ENCODE measurements around the gene COL5A1. TPM values are rescaled to one million over a fixed set of nuclear protein-coding genes. Genes with fewer than 3 reads are reported as not detected.
A peak's percentile ranks its signal among the peaks of the same experiment; 100 is the strongest.
"Not testable (repeated sequence)": the region's sequence is repeated elsewhere in the genome, so short reads cannot be mapped to it uniquely, and the experiment has no call there.

Gene COL5A1
- total RNA-seq, 1 experiment from 2014 or later = 9.5 TPM

DNA sequence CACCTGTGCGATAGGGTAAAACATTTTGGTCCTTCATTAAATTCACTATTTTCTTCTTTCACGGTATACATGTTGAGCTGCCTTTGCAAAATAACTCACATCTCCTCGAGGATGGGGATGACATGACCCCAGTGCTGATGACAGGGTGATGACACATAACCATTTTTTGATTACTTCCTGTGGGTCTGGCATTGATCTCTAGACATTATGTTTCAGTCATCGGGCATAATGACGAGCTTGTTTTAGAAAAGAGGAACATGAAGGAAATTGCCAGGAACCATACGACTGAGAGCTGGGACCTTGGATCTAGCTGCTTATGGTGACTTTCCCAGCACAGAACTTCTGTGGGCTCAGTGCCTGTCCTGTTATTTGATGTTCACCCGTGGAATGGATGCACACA, 25.2 kb downstream of the COL5A1 start:
- no peak overlapping the region for H3K27ac ChIP-seq (ENCODE audit: insufficient read length, low read depth, low read length)
- no peak overlapping the region for H3K23ac ChIP-seq (ENCODE audit: insufficient read length, low read depth, low read length)
- no peak overlapping the region for H2BK5ac ChIP-seq (ENCODE audit: insufficient read length, low read length)
- Mint-ChIP-seq H3K36me3 (ENCODE audit: insufficient read depth in 1 of 3, low read depth in 3 of 3) (peaks cover 0 to 4% (median 0%) of the 10 kb centered on the region in 3 experiments; a peak in 1 of 7 replicates), H3K4me3 (no peak overlapping the region), H3K27me3 (ENCODE audit: low read depth) (no peaks in the 10 kb centered on the region; the same call in none of the 2 replicates), H3K9me3 (peaks cover 0 to under 1% of the 10 kb centered on the region in 2 experiments; a peak in 1 of 5 replicates), H3K27ac (peak overlapping the region in 1 of 3 experiments; percentile 33; a peak in 1 of 7 replicates), H3K4me1 (peaks cover 0 to 6% of the 10 kb centered on the region in 2 experiments; a peak in 2 of 4 replicates)
- no peak overlapping the region for H4K91ac ChIP-seq (ENCODE audit: insufficient read length, low read depth, low read length)
- no peaks in the 10 kb centered on the region for H3K79me2 ChIP-seq (ENCODE audit: insufficient read depth, low read length)
- no peak overlapping the region for H2BK12ac ChIP-seq (ENCODE audit: insufficient read length, low read depth, low read length)
- no peak overlapping the region for H4K5ac ChIP-seq (ENCODE audit: insufficient read length, low read depth, low read length)
- H3K4ac ChIP-seq (ENCODE audit: low read depth, low read length) = no peak overlapping the region
- H3T11ph ChIP-seq (ENCODE audit: low read length) = no peak overlapping the region
- no peak overlapping the region for H2BK15ac ChIP-seq (ENCODE audit: low read depth, low read length)
- no peak overlapping the region for H2AK5ac ChIP-seq (ENCODE audit: insufficient read length, low read length)
- H3K9ac ChIP-seq (ENCODE audit: extremely low read depth, insufficient read length, low read length) = no peak overlapping the region
- H3K9me3 ChIP-seq (ENCODE audit: control insufficient read depth, low read depth, low read length) = no peaks in the 10 kb centered on the region
- no peak overlapping the region for H3K14ac ChIP-seq (ENCODE audit: insufficient read depth, low read length)
- no CpG with 5 or more reads among the region's 7 CpGs for WGBS (ENCODE audit: extremely low coverage, insufficient read length, low lambda C conversion rate)
- H4K8ac ChIP-seq (replicated peaks; ENCODE audit: insufficient read length, low read depth, low read length) = no peak overlapping the region
- no peaks in the 10 kb centered on the region for H3K79me1 ChIP-seq (ENCODE audit: insufficient read depth, low read depth, low read length, poor library complexity, severe bottlenecking)
- H3K27me3 ChIP-seq (ENCODE audit: insufficient read depth, low read length) = no peaks in the 10 kb centered on the region
- H3K23me2 ChIP-seq (ENCODE audit: insufficient read length, low read depth, low read length, poor library complexity, severe bottlenecking) = no peaks in the 10 kb centered on the region
- no peak overlapping the region for H3K56ac ChIP-seq (ENCODE audit: insufficient read length, low read depth, low read length)
- H4K20me1 ChIP-seq (ENCODE audit: control insufficient read depth, insufficient read depth, insufficient read length) = no peaks in the 10 kb centered on the region
- no peak overlapping the region for H2BK20ac ChIP-seq (ENCODE audit: low read depth, low read length, poor library complexity, severe bottlenecking)
- H3K18ac ChIP-seq (ENCODE audit: insufficient read length, low read depth, low read length) = no peak overlapping the region
- TF ChIP-seq, protein P1, sequence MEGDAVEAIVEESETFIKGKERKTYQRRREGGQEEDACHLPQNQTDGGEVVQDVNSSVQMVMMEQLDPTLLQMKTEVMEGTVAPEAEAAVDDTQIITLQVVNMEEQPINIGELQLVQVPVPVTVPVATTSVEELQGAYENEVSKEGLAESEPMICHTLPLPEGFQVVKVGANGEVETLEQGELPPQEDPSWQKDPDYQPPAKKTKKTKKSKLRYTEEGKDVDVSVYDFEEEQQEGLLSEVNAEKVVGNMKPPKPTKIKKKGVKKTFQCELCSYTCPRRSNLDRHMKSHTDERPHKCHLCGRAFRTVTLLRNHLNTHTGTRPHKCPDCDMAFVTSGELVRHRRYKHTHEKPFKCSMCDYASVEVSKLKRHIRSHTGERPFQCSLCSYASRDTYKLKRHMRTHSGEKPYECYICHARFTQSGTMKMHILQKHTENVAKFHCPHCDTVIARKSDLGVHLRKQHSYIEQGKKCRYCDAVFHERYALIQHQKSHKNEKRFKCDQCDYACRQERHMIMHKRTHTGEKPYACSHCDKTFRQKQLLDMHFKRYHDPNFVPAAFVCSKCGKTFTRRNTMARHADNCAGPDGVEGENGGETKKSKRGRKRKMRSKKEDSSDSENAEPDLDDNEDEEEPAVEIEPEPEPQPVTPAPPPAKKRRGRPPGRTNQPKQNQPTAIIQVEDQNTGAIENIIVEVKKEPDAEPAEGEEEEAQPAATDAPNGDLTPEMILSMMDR (conservative IDR thresholded peaks at IDR 0.05) = no peak
- no peak for DNase-seq
- no peak overlapping the region for H2BK120ac ChIP-seq (ENCODE audit: low read depth, low read length, poor library complexity, severe bottlenecking)
- H3K4me2 ChIP-seq (ENCODE audit: insufficient read depth, insufficient read length, low read length) = no peak overlapping the region
- H3K4me1 ChIP-seq (ENCODE audit: insufficient read depth, low read length) = no peaks in the 10 kb centered on the region
- no peak overlapping the region for H2AFZ ChIP-seq (ENCODE audit: low read length)

DNA sequence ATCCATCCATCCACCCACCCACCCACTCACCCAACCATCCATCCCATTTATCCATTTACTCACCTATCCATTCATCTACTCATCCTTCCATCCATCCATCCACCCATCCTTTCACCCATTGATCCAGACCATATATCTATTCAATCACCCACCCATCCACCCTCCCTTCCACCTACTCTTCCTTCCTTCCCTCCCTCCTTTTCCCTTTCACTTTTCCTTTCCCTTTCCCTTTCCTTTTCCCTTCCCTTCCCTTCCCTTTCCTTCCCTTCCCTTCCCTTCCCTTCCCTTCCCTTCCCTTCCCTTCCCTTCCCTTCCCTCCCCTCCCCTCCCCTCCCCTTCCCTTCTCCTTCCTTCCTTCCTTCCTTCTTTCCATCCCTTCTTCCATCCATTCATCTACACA, 27.4 kb downstream of the COL5A1 start:
- not testable (repeated sequence) for H3K23ac ChIP-seq (ENCODE audit: insufficient read length, low read depth, low read length); H4K20me1 ChIP-seq (ENCODE audit: control insufficient read depth, insufficient read depth, insufficient read length); H3K36me3 Mint-ChIP-seq (ENCODE audit: insufficient read depth in 1 of 3, low read depth in 3 of 3); H2AFZ ChIP-seq (ENCODE audit: low read length); H3K9ac ChIP-seq (ENCODE audit: extremely low read depth, insufficient read length, low read length); H3K79me2 ChIP-seq (ENCODE audit: insufficient read depth, low read length); H3K56ac ChIP-seq (ENCODE audit: insufficient read length, low read depth, low read length); H3K27ac ChIP-seq (ENCODE audit: insufficient read length, low read depth, low read length); H3K9me3 Mint-ChIP-seq; H3K79me1 ChIP-seq (ENCODE audit: insufficient read depth, low read depth, low read length, poor library complexity, severe bottlenecking); H2BK120ac ChIP-seq (ENCODE audit: low read depth, low read length, poor library complexity, severe bottlenecking); H3K4me3 Mint-ChIP-seq; H2BK15ac ChIP-seq (ENCODE audit: low read depth, low read length); H2AK5ac ChIP-seq (ENCODE audit: insufficient read length, low read length); DNase-seq; H2BK20ac ChIP-seq (ENCODE audit: low read depth, low read length, poor library complexity, severe bottlenecking); H3K4ac ChIP-seq (ENCODE audit: low read depth, low read length); H3K27me3 ChIP-seq (ENCODE audit: insufficient read depth, low read length); H3T11ph ChIP-seq (ENCODE audit: low read length); H3K14ac ChIP-seq (ENCODE audit: insufficient read depth, low read length); H3K4me1 ChIP-seq (ENCODE audit: insufficient read depth, low read length); H4K91ac ChIP-seq (ENCODE audit: insufficient read length, low read depth, low read length); H3K4me1 Mint-ChIP-seq; H3K23me2 ChIP-seq (ENCODE audit: insufficient read length, low read depth, low read length, poor library complexity, severe bottlenecking); H2BK5ac ChIP-seq (ENCODE audit: insufficient read length, low read length); H3K18ac ChIP-seq (ENCODE audit: insufficient read length, low read depth, low read length); H4K5ac ChIP-seq (ENCODE audit: insufficient read length, low read depth, low read length); H3K9me3 ChIP-seq (ENCODE audit: control insufficient read depth, low read depth, low read length); H2BK12ac ChIP-seq (ENCODE audit: insufficient read length, low read depth, low read length); H4K8ac ChIP-seq (replicated peaks; ENCODE audit: insufficient read length, low read depth, low read length); H3K27ac Mint-ChIP-seq; H3K27me3 Mint-ChIP-seq (ENCODE audit: low read depth); H3K4me2 ChIP-seq (ENCODE audit: insufficient read depth, insufficient read length, low read length)
